NCI-H748 (cell line): ENCODE measurements around the gene ZBTB4.

Source experiments
- DNase-seq: peaks from one replicate; lab custom pipeline; 2025; ENCODE audit not compliant: unreplicated experiment; lab: John Stamatoyannopoulos, UW

The ZBTB4 gene

DNA sequence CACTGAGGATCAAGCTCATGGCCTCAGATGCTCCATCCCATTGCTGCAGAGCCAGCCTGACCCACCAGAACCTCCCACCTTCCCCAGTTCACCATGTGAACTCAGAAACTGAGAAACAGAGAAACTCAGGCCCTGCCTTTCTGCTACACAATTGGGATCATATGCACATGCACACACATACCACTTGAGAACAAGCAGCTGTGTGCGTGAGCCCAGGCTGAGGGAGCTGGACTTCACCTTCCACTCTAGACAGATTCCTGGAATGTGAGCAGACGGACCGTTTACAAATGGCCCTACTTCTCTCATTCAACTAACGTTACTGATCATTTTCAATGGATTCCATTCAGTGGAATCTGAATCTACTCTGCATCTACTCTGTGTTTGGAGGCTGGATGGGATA, 55.8 kb downstream of the ZBTB4 start:
- DNase-seq: no peak

DNA sequence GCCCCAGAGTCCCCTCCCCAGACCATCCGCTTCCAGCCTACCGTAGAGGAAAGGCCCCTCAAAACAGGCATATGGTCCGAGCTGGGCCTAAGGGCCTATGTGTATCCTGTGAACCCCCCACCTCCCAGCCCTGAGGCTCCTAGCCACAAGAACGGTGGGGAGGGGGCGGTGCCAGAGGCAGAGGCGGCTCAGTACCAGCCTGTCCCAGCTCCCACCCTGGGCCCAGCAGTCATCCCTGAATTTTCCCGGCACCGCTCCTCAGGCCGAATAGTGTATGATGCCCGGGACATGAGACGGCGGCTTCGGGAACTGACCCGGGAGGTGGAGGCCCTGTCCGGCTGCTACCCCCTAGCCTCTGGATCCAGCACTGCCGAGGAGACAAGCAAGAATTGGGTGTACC, 58.2 kb downstream of the ZBTB4 start:
- no peak for DNase-seq

DNA sequence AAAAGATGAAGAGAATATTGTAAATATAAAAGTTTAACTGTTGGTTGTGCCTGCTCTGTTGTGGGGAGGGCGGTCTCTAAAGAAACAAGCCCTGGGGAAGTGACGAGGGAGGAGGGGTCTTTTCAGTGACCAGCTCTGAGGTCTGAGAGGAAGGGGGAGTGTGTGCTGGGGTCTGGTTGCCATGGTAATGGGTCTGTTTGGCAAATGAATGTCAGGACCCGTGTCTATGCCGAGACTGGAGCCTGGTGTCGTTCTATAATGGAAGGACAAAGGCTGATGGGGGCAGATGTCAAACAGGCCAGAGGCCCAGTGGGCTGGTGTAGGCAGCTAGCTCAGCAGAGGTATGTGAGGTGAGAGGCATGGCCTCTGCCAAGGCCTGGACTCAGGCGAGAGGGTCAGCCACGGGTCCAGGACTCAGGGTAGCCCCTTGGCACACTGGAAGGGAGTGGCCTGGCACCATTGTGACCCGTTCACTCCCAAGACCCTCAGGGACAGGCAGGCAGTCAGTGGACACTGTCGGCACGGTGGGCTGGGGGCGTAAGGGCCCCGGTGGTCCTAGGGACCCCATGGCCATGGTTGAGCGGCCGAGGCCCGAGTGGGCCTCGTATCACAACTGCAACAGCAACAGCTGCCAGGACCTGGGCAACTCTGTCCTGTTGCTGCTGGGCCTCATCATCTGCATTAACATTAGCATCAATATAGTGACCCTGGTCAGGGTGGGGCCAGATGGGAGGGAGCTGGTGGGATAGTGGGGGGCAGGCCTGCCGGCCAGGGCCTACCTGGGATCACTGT, 59.4 kb downstream of the ZBTB4 start, which contains the start of gene SPEM1:
TSS of gene SPEM1 (plus strand) at position 506 of the 792 bp plus-strand sequence. CDS start at position 567, 61 bp downstream.
- no peak for DNase-seq

DNA sequence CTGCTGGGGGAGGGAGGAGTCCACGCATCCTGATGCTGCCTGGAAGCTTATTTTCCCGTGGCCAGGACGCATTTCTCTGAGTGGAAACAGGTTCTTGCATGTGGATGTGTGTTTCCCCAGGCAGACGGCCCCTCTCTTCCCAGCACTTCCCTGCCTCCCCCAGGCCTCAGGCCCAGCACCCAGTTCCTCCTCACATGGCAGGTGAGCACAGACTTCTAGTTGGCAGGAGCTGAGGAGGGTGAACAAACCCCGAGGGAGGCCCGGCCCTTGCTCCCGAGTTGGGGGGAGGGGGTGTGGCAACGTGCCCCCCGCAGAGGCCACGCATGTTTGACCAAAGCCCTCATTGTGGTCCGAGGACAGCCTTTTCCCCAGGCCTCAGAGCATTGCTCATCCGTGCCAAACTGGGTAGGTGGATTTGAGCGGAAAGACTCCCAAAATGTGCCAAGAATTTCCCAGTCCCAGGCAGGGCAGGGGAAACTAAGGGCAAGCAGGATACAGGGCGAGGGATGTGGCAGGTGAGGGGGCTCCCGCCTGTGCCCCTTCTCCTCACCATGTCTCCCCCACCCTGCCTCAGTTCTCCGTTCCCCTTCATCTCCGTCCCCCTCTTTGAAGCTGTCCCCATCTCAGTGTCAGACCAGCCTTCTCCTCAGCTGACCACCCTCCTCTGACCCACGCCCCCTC, 60.8 kb downstream of the ZBTB4 start:
- DNase-seq: no peak

DNA sequence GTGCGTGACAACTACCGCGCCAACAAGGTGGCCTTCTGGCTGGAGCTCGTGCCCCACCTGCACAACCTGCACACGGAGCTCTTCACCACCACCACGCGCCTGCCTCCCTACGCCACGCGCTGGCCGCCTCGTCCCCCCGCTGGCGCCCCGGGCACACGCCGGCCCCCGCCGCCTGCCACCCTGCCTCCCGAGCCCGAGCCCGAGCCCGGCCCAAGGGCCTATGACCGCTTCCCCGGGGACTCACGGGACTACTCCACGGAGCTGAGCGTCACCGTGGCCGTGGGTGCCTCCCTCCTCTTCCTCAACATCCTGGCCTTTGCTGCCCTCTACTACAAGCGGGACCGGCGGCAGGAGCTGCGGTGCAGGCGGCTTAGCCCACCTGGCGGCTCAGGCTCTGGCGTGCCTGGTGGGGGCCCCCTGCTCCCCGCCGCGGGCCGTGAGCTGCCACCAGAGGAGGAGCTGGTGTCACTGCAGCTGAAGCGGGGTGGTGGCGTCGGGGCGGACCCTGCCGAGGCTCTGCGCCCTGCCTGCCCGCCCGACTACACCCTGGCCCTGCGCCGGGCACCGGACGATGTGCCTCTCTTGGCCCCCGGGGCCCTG, 62.3 kb downstream of the ZBTB4 start:
- DNase-seq: no peak

DNA sequence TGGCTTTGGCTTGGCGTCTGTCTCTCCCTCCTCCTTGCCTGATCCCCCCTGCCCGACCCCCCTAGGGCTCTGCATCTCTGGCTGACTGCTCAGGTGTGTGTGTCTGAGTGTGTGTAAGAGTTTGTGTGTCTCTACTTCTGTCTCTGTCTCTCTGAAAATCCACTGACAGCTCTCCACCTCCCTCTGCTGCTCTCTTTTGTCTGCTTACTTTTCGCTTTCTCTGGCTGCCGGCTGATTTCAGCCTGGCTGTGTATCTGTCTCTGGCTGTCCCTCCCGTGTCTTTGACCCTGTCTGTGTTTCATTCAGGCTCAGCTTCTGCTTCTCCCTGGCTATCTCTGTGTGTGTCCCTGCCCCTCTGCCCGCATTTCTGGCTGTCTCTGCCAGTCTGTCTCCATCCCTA, 63.1 kb downstream of the ZBTB4 start:
- no peak for DNase-seq

DNA sequence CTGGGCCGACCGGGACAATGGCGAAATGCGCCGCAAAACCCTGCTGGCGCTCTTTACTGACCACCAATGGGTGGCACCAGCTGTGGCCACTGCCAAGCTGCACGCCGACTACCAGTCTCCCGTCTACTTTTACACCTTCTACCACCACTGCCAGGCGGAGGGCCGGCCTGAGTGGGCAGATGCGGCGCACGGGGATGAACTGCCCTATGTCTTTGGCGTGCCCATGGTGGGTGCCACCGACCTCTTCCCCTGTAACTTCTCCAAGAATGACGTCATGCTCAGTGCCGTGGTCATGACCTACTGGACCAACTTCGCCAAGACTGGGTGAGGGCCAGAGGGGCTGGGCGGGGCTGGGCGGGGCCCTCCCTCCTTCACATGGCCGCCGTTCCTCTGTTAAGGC, 63.6 kb downstream of the ZBTB4 start:
- DNase-seq: no peak

DNA sequence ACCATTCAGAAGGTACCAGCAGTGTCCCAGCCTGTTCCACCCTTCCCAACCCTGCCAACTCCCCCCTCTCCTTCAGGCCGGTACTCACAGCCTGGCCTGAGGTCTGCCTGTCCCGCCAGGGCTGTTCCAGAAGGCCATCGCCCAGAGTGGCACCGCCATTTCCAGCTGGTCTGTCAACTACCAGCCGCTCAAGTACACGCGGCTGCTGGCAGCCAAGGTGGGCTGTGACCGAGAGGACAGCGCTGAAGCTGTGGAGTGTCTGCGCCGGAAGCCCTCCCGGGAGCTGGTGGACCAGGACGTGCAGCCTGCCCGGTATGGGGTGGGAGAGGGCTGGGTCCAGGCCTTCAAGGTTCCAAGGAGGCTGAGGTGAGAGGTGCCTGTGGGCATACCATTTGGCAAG, 64.6 kb downstream of the ZBTB4 start:
- DNase-seq: no peak

DNA sequence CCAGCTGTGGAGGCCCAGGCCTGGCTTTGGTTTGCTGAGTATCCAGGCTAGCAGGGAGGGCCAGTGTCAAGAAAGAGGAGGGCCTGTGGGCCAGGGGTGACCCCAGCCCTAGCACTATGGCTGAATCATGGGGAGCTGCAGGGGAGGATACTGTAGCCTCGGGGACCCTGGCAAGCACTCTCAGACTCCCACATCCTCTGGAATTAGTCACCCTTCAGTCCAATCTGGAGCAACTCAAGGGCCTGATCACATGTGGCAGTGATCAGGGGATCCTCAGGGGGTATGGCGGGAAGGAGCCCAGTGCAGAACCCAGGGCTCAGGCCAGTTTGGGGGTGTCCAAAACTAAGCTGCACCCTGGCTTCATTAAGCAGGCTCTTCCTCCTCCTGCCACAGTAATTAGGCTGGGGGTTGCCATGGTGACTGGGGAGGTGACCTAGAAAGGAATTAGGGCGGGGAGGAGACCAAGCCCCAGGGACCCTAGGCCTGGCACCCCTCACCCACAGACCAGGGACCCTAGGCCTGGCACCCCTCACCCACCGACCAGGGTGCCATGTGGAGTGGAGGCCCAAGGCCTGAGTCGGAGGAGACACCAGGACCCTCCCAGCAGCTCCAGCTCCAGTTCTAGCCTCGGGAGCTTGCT, 66.0 kb downstream of the ZBTB4 start:
- DNase-seq: no peak

DNA sequence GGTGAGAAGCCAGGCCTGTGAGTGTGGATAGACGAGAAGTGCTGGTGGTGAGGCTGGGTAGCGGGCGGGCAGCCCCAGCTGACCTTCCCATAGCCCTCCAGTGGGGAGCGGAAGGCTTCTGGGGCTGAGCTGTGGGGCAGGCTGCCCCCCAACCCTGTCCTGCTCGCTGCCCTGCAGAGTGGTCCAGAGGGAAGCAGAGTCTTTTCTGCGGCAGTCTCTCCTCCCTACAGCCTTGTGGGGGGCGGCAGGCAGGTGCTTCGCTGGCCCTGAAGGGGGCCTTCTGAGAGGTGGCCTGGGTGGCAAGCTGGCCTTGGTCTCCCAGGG, 68.0 kb downstream of the ZBTB4 start:
- DNase-seq: no peak

DNA sequence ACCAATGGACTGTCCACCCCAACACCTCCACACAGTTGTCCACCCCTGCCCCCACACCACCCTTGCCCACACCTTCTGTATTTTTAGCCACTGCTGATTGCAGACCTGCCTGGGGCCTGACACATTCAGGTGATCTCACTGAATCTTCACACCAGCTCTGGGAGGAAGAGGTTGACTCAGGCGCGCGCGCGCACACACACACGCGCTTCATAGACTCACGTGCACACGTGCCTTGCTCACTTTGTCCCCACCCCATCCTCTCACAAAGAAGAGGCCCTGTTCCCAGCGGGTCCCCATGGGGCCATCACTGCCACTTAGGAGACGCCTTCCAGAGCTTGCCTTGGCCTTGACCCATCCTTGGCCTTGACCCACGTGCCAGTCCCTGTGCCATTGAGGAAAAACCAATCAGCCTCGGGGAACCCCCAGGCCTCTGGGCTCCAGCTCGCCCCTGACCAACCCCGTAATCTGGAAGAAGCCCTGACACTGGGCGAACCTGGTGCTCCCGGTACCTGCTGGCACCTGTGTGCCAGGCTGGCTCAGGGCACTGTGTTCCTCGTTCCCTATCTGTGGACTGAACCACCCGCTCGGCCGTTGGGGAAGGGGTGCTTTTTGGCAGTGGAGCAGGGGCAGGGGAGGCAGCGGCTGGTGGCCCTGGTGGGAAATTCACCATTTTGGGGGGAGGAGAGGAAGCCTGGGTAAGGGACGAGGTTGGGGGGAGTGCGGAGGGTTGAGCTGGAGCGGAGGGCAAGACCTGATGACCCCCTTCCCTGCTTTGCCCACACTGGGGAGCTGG, 68.6 kb downstream of the ZBTB4 start:
- DNase-seq: no peak

DNA sequence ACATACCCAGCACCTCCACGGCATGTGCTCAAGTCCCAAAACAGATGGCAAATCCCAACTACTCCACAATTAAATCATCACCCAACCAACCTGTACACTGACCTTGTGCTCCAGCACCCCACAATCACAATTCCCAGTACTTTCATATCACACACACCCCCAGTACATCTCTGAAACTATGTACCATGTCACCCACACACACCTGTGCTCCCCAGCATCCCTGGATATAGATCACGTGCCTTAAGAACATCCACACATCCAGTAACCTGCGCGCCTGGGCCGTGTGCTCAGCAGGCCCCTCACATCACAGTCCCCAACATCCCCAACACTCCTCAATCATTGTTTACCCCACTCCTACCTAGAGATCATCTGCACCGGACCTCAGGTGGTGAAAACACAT, 69.7 kb downstream of the ZBTB4 start:
- DNase-seq: no peak
